IPS-18a (cell line): ENCODE measurements around the gene TBC1D22A.

Experiments
- H3K27ac ChIP-seq: one replicate; pipeline ENCODE4 v1.5.1; 2013; ENCODE audit warnings: low read length
- H3K27me3 ChIP-seq: one replicate; pipeline ENCODE4 v1.6.1; 2013; ENCODE audit warnings: mild to moderate bottlenecking, low read length; ENCODE audit not compliant: control insufficient read depth, insufficient read depth
- H3K36me3 ChIP-seq: one replicate; pipeline ENCODE4 v1.6.1; 2013; ENCODE audit warnings: low read depth, low read length; ENCODE audit not compliant: control insufficient read depth
- H3K4me1 ChIP-seq: one replicate; pipeline ENCODE4 v1.6.1; 2013; ENCODE audit warnings: low read depth, low read length; ENCODE audit not compliant: control insufficient read depth
- H3K4me3 ChIP-seq: one replicate; pipeline ENCODE4 v1.5.1; 2013; ENCODE audit warnings: low read length
- H3K9ac ChIP-seq: one replicate; pipeline ENCODE4 v1.6.1; 2013; ENCODE audit warnings: mild to moderate bottlenecking, low read length, moderate library complexity
- H3K9me3 ChIP-seq: one replicate; pipeline ENCODE4 v1.6.1; 2013; ENCODE audit warnings: low read depth, low read length; ENCODE audit not compliant: control insufficient read depth

The TBC1D22A gene

DNA sequence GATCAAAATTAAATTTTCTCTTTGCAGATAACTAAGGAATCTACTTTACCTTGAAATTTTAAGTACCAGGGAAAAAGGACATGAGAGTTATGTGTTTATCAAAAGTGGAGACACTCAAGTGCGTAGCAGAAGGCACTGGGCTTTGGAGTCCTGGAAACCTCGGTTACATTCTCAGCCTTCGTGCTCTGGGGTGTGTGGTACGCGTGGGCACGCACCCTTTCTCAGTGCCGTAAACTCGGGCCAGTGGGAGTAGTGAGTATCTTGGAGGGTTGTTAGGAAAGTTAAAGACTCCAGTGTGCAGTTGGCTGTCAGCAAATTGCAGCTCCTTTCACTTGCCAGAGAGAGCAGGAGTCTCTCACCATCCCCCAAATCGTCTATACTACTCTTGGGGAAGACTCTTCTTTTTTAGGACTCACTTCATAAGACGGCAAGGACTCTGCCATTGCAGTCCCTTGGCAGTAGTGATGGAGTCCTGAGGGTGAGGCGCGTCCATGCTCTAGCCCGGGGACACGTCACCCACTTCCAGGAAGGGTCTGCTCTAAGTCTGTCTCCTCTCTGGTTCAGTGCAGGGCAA lies 171.8 kb downstream of the TBC1D22A start:
- Histone ChIP-seq H3K27me3 (no peaks in the 10 kb centered on the region), H3K9me3 (no peaks in the 10 kb centered on the region), H3K9ac (no peak overlapping the region), H3K27ac (no peak overlapping the region), H3K4me3 (no peak overlapping the region), H3K36me3 (no peaks in the 10 kb centered on the region), H3K4me1 (no peaks in the 10 kb centered on the region)

DNA sequence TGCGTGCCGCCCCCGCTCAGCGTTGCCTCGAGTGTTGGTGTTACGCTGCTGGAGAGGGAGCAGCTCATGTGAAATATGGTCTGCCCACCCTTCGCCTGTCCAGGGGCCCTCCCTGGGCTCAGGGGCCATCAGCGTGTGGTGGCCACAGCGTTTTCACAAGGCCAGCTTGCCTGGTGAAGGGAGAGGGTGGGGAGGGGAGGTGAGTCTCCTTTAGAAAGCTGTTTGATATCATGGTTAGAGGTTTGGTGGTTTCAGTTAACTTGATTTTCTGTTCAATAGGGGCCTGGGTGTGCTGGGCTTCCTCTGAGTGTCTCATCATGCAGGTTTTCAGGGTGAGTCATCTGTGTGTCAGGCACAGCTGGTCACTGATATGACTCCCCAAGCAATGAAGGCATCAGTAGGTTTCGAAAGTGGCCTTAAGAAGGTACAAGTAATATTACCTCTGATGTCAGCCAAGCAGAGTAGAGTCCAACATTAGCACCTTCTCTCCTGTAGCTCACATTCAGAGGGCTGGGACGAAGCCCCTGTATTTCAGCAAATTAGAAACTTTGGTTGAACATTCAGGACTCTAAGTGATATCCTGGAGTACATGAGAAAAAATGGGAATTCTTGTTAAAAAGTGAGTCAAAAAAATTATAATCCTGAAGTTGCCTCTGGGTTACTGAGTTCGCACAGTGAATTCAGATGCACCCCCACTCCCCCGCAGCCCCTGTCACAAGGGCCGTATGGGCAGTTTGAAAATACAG lies 172.5 kb downstream of the TBC1D22A start:
- Histone ChIP-seq H3K27ac (no peak overlapping the region), H3K9me3 (no peaks in the 10 kb centered on the region), H3K4me1 (no peaks in the 10 kb centered on the region), H3K27me3 (no peaks in the 10 kb centered on the region), H3K36me3 (no peaks in the 10 kb centered on the region), H3K4me3 (no peak overlapping the region), H3K9ac (no peak overlapping the region)

DNA sequence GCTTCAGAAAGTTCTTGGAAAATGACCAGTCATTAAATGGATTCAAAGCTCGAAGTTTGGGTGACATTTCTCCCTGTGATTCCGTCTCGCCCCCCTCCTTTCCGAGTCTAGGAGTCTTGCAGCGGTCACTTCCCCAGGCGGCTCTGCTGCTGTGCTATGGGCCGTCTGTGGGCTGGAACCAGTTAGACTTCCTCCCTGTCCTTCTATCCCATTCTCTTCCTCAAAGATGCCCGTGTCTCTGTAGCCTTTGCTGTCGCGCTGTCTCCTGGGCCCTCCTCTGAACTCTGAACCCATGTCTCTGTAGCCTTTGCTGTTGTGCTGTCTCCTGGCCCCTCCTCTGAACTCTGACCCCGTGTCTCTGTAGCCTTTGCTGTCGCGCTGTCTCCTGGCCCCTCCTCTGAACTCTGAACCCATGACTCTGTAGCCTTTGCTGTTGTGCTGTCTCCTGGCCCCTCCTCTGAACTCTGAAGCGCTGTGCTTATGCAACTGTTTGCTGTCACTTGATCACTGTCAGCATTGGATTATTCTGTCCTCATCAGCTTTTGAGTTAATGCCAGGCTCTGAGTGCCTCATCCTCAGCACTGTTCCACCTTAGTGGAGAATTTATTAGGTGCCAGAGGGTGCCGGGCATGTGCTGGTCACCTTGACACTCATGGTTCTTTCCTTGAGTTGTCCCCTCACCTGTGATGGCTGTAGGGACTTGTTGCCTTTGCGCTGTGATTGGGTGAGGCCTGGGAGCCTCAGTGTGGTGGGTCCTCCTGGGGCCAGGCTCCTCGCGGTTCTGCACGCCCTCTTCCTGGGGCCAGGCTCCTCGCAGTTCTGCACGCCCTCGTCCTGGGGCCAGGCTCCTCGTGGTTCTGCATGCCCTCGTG lies 173.3 kb downstream of the TBC1D22A start:
- no peaks in the 10 kb centered on the region for H3K4me1 ChIP-seq
- H3K9me3 ChIP-seq, result no peaks in the 10 kb centered on the region
- no peaks in the 10 kb centered on the region for H3K36me3 ChIP-seq
- H3K4me3 ChIP-seq, result no peak overlapping the region
- H3K9ac ChIP-seq, result no peak overlapping the region
- H3K27ac ChIP-seq, result no peak overlapping the region
- H3K27me3 ChIP-seq, result no peaks in the 10 kb centered on the region

DNA sequence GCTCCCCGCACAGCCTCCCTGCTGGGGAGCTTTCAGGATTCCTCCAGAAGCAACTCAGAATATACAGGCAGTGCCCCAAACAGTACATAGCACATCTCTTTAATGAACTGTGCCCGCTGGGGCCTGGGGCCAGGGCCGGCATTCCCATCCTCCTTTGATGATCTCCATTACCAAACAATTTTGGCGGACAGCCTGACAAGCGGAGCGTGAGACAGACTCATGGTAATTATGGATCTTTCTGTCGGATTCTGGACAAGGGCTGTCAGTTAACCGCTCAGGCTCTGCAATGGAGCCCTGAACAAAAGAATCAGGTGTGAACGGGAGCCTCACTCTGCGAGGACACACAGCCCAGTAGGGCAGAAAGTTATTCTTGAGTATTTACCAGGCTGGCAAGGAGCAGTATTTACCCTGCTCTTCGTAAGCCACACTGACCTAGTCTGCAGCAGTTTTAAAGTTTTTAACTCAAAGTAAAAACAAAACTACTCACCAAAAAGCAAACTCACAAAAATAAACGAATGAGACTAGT lies 174.0 kb downstream of the TBC1D22A start:
- H3K27ac ChIP-seq, result no peak overlapping the region
- H3K4me1 ChIP-seq, result no peaks in the 10 kb centered on the region

DNA sequence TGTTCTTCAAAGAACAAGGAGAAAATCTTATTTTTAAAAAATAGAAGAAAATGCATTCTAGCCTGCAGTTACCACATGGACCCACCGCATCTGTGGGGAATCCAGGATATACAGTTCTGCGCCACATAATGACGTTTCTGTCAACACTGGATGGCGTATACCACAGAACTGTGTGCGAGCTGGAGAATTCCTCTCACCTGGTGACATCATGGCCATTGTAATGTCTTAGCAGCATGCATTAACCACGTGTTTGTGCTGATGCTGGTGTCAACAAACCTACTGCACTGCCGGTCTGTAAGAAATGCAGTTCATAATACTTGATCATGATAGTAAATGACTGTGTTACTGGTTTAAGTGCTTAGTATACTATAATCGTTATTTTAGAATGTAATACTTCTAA lies 174.7 kb downstream of the TBC1D22A start:
- Histone ChIP-seq H3K4me1 (no peaks in the 10 kb centered on the region), H3K36me3 (no peaks in the 10 kb centered on the region), H3K9ac (no peak overlapping the region), H3K27ac (no peak overlapping the region), H3K4me3 (no peak overlapping the region), H3K27me3 (no peaks in the 10 kb centered on the region), H3K9me3 (no peaks in the 10 kb centered on the region)

More for the DNA sequence above, 174.0 kb downstream of the TBC1D22A start:
- H3K9me3 ChIP-seq, result no peaks in the 10 kb centered on the region
- H3K36me3 ChIP-seq, result no peaks in the 10 kb centered on the region
- no peak overlapping the region for H3K9ac ChIP-seq
- H3K4me3 ChIP-seq, result no peak overlapping the region
- H3K27me3 ChIP-seq, result no peaks in the 10 kb centered on the region

DNA sequence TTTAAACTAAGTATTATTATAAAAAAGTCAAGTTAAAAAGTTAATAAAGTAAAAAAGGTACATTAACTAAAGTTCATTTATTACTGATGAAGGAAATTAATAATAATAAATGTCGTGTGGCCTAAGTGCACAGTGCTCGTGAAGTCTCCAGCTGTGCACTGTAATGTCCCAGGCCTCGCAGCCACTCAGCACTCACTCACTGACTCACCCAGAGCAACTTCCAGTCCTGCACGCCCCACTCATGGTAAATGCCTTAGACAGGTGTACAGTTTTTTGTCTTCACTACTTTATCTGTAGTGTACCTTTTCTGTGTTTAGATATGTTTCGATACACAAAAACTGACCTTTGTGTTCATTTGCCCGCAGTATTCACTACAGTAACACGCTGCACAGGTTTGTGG lies 175.5 kb downstream of the TBC1D22A start:
- no peak overlapping the region for H3K9ac ChIP-seq
- no peaks in the 10 kb centered on the region for H3K36me3 ChIP-seq
- H3K4me3 ChIP-seq, result no peak overlapping the region
- no peaks in the 10 kb centered on the region for H3K27me3 ChIP-seq
- H3K4me1 ChIP-seq, result no peaks in the 10 kb centered on the region
- H3K27ac ChIP-seq, result no peak overlapping the region
- H3K9me3 ChIP-seq, result no peaks in the 10 kb centered on the region

DNA sequence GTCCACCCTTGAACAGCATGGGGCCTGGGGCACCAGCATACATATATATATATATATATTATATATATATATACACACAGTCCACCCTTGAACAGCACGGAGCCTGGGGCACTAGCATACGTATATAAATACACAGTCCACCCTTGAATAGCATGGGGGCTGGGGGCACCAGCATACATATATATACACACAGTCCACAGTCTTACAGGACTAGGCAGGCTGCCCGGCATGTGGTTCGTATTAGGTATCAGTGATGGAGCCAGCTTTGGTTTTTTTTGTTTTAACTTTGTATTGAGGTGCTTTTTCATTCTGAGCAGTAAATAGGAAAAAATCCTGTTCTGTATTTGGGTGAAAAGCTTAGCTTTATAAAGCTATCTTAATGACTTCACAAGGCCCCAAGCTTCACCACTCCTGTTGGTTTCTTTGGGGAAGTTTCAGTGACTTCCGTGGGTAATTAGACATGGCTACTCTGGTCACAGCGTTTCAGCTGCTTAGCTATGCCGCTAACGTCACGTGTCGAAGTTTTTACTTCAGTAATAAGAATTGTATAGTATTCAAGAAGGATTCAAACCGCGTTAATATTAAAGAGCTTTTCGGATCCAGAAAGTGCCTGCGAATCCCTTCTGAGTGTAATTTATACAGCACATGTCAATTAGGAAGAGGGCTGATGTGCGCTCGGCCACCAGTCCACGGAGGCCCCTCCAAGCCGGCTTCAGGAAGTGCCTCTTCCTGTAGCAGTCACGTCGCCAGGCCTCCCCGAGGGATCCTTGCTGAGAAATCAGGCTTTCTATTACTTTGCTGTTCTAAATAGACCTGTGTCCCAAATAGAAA lies 179.7 kb downstream of the TBC1D22A start:
- H3K9ac ChIP-seq, result no peak overlapping the region
- H3K9me3 ChIP-seq, result no peaks in the 10 kb centered on the region
- H3K4me1 ChIP-seq, result no peaks in the 10 kb centered on the region
- H3K27ac ChIP-seq, result no peak overlapping the region
- H3K4me3 ChIP-seq, result no peak overlapping the region
- H3K36me3 ChIP-seq, result no peaks in the 10 kb centered on the region
- no peaks in the 10 kb centered on the region for H3K27me3 ChIP-seq

DNA sequence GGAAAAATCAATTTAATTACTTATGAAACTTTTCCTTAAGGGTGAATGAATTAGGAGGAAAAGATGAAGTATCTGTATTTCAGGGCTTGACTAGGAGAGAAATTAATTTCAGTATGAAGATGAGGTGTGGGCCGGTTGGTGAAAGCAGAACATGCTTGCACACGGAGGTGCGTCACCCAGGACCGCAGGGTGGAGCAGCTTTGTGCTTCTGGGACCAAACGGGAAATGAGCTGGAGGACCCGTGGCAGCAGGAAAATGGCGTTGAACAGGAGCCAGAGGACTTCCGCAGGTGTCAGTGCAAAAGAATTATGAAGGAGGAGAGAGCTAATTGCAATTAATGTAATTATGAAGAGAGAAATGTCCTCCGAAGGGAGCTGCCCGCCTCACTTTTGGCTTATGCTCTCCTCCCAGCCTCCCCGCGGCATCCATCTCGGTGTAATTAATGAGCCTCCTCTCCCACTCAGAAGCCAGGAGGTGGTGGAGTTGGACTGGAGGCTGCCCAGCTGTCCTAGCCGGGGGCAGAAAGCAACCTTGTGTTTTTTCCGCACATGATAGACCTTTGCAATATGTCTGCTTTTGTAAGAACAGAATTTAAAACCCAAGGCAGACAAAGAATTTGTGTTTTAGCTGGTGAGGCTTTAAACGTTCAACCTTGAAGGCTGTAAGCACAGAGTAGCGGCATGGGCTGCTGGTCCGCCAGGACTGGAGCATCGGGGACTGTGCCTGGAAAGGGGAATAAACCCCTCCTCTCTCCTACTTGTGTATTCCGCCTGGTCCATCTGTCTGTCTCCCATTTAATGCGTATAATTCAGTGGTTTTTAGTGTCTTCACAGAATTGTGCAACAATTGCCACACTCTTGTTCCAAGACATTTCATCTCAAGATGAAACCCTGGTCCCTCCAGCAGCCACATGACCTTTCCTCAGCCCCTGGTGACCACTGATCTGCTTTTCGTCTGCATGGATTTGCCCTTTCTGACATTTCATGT lies 180.6 kb downstream of the TBC1D22A start:
- H3K4me3 ChIP-seq, result no peak overlapping the region
- no peaks in the 10 kb centered on the region for H3K36me3 ChIP-seq
- H3K27ac ChIP-seq, result no peak overlapping the region
- H3K9me3 ChIP-seq, result no peaks in the 10 kb centered on the region
- H3K27me3 ChIP-seq, result no peaks in the 10 kb centered on the region
- no peak overlapping the region for H3K9ac ChIP-seq
- H3K4me1 ChIP-seq, result peaks cover 7% of the 10 kb centered on the region

DNA sequence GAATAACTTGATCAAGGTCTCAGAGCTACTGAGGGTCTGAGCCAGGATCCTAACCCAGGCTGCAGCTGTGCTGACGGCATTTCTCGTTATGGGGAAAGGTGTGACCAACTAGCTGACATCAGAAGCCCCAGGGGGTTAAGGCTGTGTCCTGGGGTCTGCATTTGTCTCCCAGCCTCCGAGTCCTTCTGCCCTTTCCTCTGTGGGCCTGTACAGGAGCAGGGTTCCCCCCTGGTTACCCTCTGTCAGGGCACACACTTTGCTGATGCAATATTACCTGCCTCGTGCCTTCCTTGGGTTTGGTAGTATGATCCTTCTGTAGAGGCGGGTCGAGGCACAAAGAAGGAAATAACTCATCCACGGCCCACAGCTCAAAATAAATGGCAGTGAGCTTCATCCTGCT lies 183.0 kb downstream of the TBC1D22A start:
- Histone ChIP-seq H3K4me3 (no peak overlapping the region), H3K9me3 (no peaks in the 10 kb centered on the region), H3K36me3 (no peaks in the 10 kb centered on the region), H3K9ac (no peak overlapping the region), H3K4me1 (peaks cover 7% of the 10 kb centered on the region), H3K27ac (no peak overlapping the region), H3K27me3 (no peaks in the 10 kb centered on the region)

DNA sequence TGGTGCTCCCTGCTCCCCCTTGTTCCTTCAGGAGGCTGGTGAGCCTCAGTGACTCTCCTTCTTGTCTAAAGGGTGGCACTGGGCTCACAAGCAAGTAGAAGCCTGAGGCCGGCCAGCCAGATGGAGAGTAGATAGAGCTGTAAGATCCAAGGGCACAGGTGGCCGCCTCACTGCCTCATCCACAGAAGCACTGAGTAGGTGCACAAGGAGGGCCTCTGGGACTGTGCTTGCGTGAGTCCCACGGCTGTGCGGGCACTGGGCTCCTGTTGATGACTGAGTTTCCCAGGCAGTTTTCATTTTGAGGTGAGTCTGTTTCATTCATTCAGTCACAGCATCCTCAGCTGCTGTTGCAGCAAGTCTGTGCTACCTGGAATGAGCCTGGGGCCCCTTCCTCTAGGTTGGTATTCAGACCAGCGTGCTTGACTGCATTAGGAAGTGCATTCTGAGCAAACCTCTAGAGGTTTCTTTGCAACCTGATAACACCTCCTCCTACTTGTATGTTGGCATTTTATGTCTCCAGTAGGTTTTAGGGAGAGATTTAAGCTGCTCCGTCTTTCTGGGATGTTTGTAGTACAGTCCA lies 184.0 kb downstream of the TBC1D22A start:
- Histone ChIP-seq H3K4me1 (peaks cover 7% of the 10 kb centered on the region), H3K9me3 (no peaks in the 10 kb centered on the region), H3K9ac (no peak overlapping the region), H3K36me3 (no peaks in the 10 kb centered on the region), H3K27ac (no peak overlapping the region), H3K27me3 (no peaks in the 10 kb centered on the region), H3K4me3 (no peak overlapping the region)
